ENCODE results near the gene SLIRP.
"Not testable (repeated sequence)": the region's sequence is repeated elsewhere in the genome, so short reads cannot be mapped to it uniquely, and the experiment has no call there.

SLIRP gene

DNA sequence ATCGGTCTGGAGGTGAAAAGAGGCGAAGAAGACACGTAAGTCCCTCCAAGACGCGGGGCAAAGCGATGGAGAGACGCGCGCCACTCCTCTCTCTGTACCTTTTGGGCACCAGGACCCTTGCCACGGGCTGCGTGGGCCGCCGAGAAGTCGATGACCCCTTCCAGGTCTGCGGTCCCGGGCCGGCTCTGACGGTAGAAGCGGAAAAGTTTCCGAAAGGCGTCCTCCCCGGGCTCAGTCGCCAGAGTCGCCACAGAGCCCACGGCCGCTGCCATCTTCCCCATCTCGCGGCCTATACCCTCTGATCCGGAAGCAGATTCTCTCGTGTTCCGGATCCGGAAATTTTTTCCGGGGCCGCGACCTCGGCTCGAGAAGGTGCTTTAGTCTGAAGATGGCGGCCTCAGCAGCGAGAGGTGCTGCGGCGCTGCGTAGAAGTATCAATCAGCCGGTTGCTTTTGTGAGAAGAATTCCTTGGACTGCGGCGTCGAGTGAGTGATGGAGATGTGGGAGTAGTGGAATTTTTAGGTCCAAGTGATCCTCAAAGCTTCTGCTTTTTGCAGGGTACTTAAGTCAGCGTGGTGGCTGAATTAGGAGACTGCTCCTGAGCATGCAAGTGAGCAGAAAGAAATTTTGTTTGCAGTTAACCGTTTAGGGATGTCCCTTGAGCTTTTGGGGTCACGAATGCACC, at the start of gene SLIRP, which contains the start of gene ALKBH1:
SLIRP (plus strand) TSS at position 380 of the 685 bp plus-strand sequence; CDS start at position 389, 9 bp downstream.
ALKBH1 (minus strand) TSS at position 300 of the 685 bp plus-strand sequence; CDS start at position 281, 19 bp downstream.
- peak within 1 kb of the TSS; percentile 98 for H3K4me3 ChIP-seq (ENCODE audit: low read depth, low read length)
- ChIA-PET CTCF (interaction anchor here (0.7 to 3.4 kb wide), 9 partner anchors 9 to 249 kb away, joined by 3 to 25 read pairs (median 4); partner anchors contain the start of gene AHSA1), POLR2A (no interaction called here)
- DNase-seq (ENCODE audit: low read depth, low spot score), result peak; percentile 2
- TF ChIP-seq, protein P1, sequence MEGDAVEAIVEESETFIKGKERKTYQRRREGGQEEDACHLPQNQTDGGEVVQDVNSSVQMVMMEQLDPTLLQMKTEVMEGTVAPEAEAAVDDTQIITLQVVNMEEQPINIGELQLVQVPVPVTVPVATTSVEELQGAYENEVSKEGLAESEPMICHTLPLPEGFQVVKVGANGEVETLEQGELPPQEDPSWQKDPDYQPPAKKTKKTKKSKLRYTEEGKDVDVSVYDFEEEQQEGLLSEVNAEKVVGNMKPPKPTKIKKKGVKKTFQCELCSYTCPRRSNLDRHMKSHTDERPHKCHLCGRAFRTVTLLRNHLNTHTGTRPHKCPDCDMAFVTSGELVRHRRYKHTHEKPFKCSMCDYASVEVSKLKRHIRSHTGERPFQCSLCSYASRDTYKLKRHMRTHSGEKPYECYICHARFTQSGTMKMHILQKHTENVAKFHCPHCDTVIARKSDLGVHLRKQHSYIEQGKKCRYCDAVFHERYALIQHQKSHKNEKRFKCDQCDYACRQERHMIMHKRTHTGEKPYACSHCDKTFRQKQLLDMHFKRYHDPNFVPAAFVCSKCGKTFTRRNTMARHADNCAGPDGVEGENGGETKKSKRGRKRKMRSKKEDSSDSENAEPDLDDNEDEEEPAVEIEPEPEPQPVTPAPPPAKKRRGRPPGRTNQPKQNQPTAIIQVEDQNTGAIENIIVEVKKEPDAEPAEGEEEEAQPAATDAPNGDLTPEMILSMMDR (IDR thresholded peaks at IDR 0.05; ENCODE audit: insufficient read depth, low read length, missing control alignments), result no peak

DNA sequence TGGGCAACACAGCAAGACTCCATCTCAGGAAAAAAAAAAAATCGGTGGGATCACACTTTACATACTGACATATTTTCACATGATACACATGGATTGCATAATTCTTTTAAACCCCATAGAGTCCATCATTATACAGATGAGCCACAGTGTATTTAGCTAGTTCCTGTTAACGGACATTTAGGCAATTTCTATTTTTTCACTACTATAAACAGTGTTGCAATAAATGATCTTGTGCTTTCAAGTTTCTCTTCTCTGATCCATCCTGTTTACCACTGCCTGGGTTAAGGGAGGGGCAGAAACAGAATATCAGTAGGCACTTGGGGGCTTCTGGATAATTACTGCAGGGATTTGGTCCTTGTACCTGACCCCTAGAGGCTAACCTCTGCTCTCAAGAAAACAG, 48.1 kb upstream of the SLIRP start:
- CTCF ChIA-PET, result interaction anchor here (1.5 kb wide), 1 partner anchor 907 kb away, joined by 4 read pairs; no protein-coding TSS in a partner anchor
- no peak overlapping the region for H3K4me3 ChIP-seq (ENCODE audit: low read depth, low read length)
- DNase-seq (ENCODE audit: low read depth, low spot score), result no peak
- TF ChIP-seq, protein P1 (IDR thresholded peaks at IDR 0.05; ENCODE audit: insufficient read depth, low read length, missing control alignments), result no peak
- POLR2A ChIA-PET, result no interaction called here

DNA sequence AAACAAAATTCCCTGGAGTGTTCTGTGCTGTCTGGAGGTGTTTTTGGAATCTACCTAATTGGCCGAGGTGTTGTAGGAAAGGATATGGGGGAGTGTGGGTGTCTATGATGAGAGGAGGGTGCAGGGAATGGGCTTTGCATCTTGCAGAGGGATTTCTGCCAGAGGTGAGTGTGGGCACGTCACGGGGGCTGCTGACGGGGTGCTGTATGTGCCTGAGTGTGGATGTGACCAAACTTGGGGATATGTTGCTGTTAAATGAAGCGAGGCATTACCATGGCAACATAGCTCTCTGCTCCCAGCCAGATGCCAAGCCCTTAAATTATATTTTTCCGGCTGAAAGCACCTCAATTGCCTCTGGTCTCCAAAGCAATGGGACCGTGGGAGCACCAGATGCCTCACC, 47.1 kb upstream of the SLIRP start:
- TF ChIP-seq, protein P1 (IDR thresholded peaks at IDR 0.05; ENCODE audit: insufficient read depth, low read length, missing control alignments), result no peak
- ChIA-PET POLR2A (no interaction called here), CTCF (interaction anchor here (0.6 kb wide), 1 partner anchor 202 kb away, joined by 3 read pairs; the partner anchor contains the start of gene AHSA1)
- no peak for DNase-seq (ENCODE audit: low read depth, low spot score)
- no peak overlapping the region for H3K4me3 ChIP-seq (ENCODE audit: low read depth, low read length)

DNA sequence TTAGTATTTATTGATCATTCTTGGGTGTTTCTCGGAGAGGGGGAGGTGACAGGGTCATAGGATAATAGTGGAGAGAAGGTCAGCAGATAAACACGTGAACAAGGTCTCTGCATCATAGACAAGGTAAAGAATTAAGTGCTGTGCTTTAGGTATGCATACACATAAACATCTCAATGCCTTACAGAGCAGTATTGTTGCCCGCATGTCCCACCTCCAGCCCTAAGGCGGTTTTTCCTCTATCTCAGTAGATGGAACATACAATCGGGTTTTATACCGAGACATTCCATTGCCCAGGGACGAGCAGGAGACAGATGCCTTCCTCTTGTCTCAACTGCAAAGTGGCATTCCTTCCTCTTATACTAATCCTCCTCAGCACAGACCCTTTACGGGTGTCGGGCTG, 46.3 kb upstream of the SLIRP start:
- H3K4me3 ChIP-seq (ENCODE audit: low read depth, low read length); DNase-seq (ENCODE audit: low read depth, low spot score); POLR2A ChIA-PET; CTCF ChIA-PET: not testable (repeated sequence)

DNA sequence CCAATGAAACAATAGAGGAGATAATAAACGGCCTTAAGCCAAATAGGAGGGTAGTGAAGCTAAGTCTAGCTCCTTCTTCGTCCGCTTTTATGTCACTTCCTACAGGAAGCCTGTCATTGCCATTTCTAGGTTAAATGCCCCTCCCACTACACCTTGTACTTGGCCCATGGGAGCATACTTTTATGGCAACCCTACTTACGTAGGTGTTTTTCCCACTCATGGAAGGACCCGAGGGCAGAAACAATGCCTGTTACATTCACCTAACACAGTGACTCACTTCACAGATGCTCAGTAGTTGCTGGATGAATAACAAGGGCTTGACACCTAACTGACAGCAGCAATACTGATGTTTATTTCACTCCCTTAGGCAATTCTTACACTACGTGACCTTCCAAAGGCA, 44.6 kb upstream of the SLIRP start:
- ChIA-PET CTCF (interaction anchor here (1.2 to 1.6 kb wide), 2 partner anchors 8 to 9 kb away, joined by 4 to 7 read pairs; no protein-coding TSS in a partner anchor), POLR2A (no interaction called here)
- TF ChIP-seq, protein P1 (IDR thresholded peaks at IDR 0.05; ENCODE audit: insufficient read depth, low read length, missing control alignments), result no peak
- no peak for DNase-seq (ENCODE audit: low read depth, low spot score)
- H3K4me3 ChIP-seq (ENCODE audit: low read depth, low read length), result no peak overlapping the region

DNA sequence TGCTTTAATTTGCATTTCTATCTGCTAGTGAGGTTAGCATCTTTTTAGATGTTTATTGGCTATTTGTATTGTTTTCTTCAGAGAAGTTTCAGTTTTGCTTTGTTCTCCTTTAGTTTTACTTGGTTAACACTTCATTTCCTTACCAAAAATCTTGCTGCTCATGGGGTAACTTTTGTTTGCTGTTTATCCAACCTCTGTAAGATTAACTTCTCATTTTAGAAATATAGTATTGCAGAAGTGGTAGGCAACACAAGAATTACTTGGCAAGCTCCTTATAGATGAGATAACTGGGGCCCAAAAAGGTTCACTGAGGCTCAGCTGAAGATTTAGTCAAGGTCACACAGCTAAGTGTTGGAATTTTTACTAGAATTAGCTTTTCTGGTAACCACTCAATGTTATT, 40.6 kb upstream of the SLIRP start:
- no peak overlapping the region for H3K4me3 ChIP-seq (ENCODE audit: low read depth, low read length)
- TF ChIP-seq, protein P1 (IDR thresholded peaks at IDR 0.05; ENCODE audit: insufficient read depth, low read length, missing control alignments), result no peak
- DNase-seq (ENCODE audit: low read depth, low spot score), result no peak
- ChIA-PET POLR2A (no interaction called here), CTCF (interaction anchor here (0.6 kb wide), 1 partner anchor 133 kb away, joined by 3 read pairs; no protein-coding TSS in a partner anchor)
